Mammary epithelial cell (primary cell): ENCODE data around the gene CHRNB1.

Source experiments
- CTCF ChIP-seq, 2 donors: IDR thresholded peaks in 1 of 2; conservative IDR thresholded peaks in 1 of 2; 2 replicates each; pipeline ENCODE4 v1.5.1; 2011 to 2012; ENCODE audit warnings: inconsistent platforms in 2 of 2, low read length in 2 of 2, mild to moderate bottlenecking in 2 of 2, control low read depth in 1 of 2, low read depth in 1 of 2; ENCODE audit not compliant: insufficient read depth in 1 of 2; ENCODE audit errors: extremely low read depth in 1 of 2
- EZH2 ChIP-seq: IDR thresholded peaks from 2 replicates; pipeline ENCODE4 v1.6.1; 2012; ENCODE audit warnings: low read length, inconsistent platforms, borderline replicate concordance

GRCh38 chr17:7426203-7426863, 18.5 kb upstream of the CHRNB1 start:
- TF ChIP-seq CTCF (conservative IDR thresholded peaks at IDR 0.05 in 1 of 2, IDR thresholded peaks at IDR 0.05 in 1 of 2; ENCODE audit: extremely low read depth in 1 of 2, insufficient read depth in 1 of 2, low read depth in 1 of 2, low read length in 2 of 2) (no peak), EZH2 (no peak)
